ENCODE measurements around the gene CCDC18.

GRCh38 chr1:93252598-93252997 lies 72.1 kb downstream of the CCDC18 start:
- TF ChIP-seq CTCF (conservative IDR thresholded peaks at IDR 0.05; ENCODE audit: low read length) (no peak), EZH2phosphoT487 (IDR thresholded peaks at IDR 0.05; ENCODE audit: borderline replicate concordance) (no peak)
